ENCODE data around the gene PTPN23.

The PTPN23 gene

GRCh38 chr3:47407896-47408838 lies 27.3 kb downstream of the PTPN23 start:
- Mint-ChIP-seq H3K27ac (no peak overlapping the region), H3K9me3 (no peaks in the 10 kb centered on the region), H3K27me3 (ENCODE audit: low read depth) (no peaks in the 10 kb centered on the region), H3K36me3 (ENCODE audit: low read depth) (peaks cover 4% of the 10 kb centered on the region), H3K4me3 (no peak overlapping the region), H3K4me1 (ENCODE audit: low read depth) (no peaks in the 10 kb centered on the region)

- H3K4me1 Mint-ChIP-seq (ENCODE audit: low read depth), result no peaks in the 10 kb centered on the region
- no peak overlapping the region for H3K4me3 Mint-ChIP-seq
- no peak overlapping the region for H3K27ac Mint-ChIP-seq
- peaks cover 7% of the 10 kb centered on the region for H3K36me3 Mint-ChIP-seq (ENCODE audit: low read depth)
- H3K9me3 Mint-ChIP-seq, result no peaks in the 10 kb centered on the region
- no peaks in the 10 kb centered on the region for H3K27me3 Mint-ChIP-seq (ENCODE audit: low read depth)
These were observed 28.0 kb downstream of the PTPN23 start for GRCh38 chr3:47408839-47409229.

- no peak overlapping the region for H3K4me3 Mint-ChIP-seq
- H3K9me3 Mint-ChIP-seq, result no peaks in the 10 kb centered on the region
- H3K27me3 Mint-ChIP-seq (ENCODE audit: low read depth), result no peaks in the 10 kb centered on the region
- H3K27ac Mint-ChIP-seq, result no peak overlapping the region
- peaks cover 7% of the 10 kb centered on the region for H3K36me3 Mint-ChIP-seq (ENCODE audit: low read depth)
- H3K4me1 Mint-ChIP-seq (ENCODE audit: low read depth), result no peaks in the 10 kb centered on the region
These were observed 28.5 kb downstream of the PTPN23 start for GRCh38 chr3:47409284-47409683.

DNA sequence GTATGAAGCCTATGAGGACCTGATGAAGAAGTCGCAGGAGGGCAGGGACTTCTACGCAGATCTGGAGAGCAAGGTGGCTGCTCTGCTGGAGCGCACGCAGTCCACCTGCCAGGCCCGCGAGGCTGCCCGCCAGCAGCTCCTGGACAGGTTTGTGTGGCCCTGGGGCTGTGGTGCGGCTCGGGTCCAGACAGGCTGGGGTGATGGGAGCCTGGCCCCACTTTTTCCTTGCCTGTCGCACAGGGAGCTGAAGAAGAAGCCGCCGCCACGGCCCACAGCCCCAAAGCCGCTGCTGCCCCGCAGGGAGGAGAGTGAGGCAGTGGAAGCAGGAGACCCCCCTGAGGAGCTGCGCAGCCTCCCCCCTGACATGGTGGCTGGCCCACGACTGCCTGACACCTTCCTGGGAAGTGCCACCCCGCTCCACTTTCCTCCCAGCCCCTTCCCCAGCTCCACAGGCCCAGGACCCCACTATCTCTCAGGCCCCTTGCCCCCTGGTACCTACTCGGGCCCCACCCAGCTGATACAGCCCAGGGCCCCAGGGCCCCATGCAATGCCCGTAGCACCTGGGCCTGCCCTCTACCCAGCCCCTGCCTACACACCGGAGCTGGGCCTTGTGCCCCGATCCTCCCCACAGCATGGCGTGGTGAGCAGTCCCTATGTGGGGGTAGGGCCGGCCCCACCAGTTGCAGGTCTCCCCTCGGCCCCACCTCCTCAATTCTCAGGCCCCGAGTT lies 29.0 kb downstream of the PTPN23 start:
- Mint-ChIP-seq H3K4me1 (ENCODE audit: low read depth) (no peaks in the 10 kb centered on the region), H3K27ac (no peak overlapping the region), H3K36me3 (ENCODE audit: low read depth) (peaks cover 7% of the 10 kb centered on the region), H3K4me3 (no peak overlapping the region), H3K9me3 (no peaks in the 10 kb centered on the region), H3K27me3 (ENCODE audit: low read depth) (no peaks in the 10 kb centered on the region)

GRCh38 chr3:47410417-47410720 lies 29.5 kb downstream of the PTPN23 start:
- no peak overlapping the region for H3K27ac Mint-ChIP-seq
- no peak overlapping the region for H3K4me3 Mint-ChIP-seq
- H3K9me3 Mint-ChIP-seq, result no peaks in the 10 kb centered on the region
- no peaks in the 10 kb centered on the region for H3K4me1 Mint-ChIP-seq (ENCODE audit: low read depth)
- H3K27me3 Mint-ChIP-seq (ENCODE audit: low read depth), result no peaks in the 10 kb centered on the region
- H3K36me3 Mint-ChIP-seq (ENCODE audit: low read depth), result peaks cover 9% of the 10 kb centered on the region

DNA sequence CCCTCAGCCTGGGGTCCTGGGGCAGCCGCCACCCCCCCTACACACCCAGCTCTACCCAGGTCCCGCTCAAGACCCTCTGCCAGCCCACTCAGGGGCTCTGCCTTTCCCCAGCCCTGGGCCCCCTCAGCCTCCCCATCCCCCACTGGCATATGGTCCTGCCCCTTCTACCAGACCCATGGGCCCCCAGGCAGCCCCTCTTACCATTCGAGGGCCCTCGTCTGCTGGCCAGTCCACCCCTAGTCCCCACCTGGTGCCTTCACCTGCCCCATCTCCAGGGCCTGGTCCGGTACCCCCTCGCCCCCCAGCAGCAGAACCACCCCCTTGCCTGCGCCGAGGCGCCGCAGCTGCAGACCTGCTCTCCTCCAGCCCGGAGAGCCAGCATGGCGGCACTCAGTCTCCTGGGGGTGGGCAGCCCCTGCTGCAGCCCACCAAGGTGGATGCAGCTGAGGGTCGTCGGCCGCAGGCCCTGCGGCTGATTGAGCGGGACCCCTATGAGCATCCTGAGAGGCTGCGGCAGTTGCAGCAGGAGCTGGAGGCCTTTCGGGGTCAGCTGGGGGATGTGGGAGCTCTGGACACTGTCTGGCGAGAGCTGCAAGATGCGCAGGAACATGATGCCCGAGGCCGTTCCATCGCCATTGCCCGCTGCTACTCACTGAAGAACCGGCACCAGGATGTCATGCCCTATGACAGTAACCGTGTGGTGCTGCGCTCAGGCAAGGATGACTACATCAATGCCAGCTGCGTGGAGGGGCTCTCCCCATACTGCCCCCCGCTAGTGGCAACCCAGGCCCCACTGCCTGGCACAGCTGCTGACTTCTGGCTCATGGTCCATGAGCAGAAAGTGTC lies 30.2 kb downstream of the PTPN23 start:
- no peaks in the 10 kb centered on the region for H3K27me3 Mint-ChIP-seq (ENCODE audit: low read depth)
- H3K4me3 Mint-ChIP-seq, result no peak overlapping the region
- H3K9me3 Mint-ChIP-seq, result no peaks in the 10 kb centered on the region
- H3K27ac Mint-ChIP-seq, result no peak overlapping the region
- H3K36me3 Mint-ChIP-seq (ENCODE audit: low read depth), result peaks cover 9% of the 10 kb centered on the region
- no peaks in the 10 kb centered on the region for H3K4me1 Mint-ChIP-seq (ENCODE audit: low read depth)

DNA sequence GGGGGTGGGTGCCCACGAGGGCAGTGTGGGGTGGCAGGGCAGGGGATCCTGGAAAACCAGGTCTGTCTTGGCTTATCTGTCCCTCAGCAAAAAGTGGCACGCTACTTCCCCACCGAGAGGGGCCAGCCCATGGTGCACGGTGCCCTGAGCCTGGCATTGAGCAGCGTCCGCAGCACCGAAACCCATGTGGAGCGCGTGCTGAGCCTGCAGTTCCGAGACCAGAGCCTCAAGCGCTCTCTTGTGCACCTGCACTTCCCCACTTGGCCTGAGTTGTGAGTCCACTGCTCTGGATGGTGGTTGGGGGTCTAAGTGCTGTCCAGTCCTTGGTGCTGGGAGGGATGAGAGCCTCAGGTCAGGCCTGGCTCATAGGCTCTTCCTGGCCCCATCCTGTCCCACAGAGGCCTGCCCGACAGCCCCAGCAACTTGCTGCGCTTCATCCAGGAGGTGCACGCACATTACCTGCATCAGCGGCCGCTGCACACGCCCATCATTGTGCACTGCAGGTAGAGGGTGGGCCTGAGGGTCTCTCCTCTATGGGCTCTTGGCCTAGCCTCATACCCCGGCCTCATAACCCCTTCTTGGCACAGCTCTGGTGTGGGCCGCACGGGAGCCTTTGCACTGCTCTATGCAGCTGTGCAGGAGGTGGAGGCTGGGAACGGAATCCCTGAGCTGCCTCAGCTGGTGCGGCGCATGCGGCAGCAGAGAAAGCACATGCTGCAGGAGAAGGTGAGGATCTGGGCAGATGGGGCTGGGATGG lies 31.1 kb downstream of the PTPN23 start:
- Mint-ChIP-seq H3K27ac (no peak overlapping the region), H3K36me3 (ENCODE audit: low read depth) (peaks cover 9% of the 10 kb centered on the region), H3K4me3 (no peak overlapping the region), H3K9me3 (no peaks in the 10 kb centered on the region), H3K4me1 (ENCODE audit: low read depth) (no peaks in the 10 kb centered on the region), H3K27me3 (ENCODE audit: low read depth) (no peaks in the 10 kb centered on the region)

DNA sequence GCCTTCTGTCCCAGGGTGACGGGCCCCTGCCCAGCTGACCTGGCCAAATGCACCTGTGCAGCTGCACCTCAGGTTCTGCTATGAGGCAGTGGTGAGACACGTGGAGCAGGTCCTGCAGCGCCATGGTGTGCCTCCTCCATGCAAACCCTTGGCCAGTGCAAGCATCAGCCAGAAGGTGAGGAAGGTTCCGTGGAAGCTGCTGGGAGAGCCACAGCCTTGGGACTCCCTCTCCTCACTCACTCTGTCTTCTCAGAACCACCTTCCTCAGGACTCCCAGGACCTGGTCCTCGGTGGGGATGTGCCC lies 31.6 kb downstream of the PTPN23 start:
- no peak overlapping the region for H3K4me3 Mint-ChIP-seq
- no peaks in the 10 kb centered on the region for H3K27me3 Mint-ChIP-seq (ENCODE audit: low read depth)
- H3K27ac Mint-ChIP-seq, result no peak overlapping the region
- no peaks in the 10 kb centered on the region for H3K4me1 Mint-ChIP-seq (ENCODE audit: low read depth)
- H3K36me3 Mint-ChIP-seq (ENCODE audit: low read depth), result peaks cover 9% of the 10 kb centered on the region
- no peaks in the 10 kb centered on the region for H3K9me3 Mint-ChIP-seq

- H3K27me3 Mint-ChIP-seq (ENCODE audit: low read depth), result no peaks in the 10 kb centered on the region
- no peak overlapping the region for H3K27ac Mint-ChIP-seq
- H3K36me3 Mint-ChIP-seq (ENCODE audit: low read depth), result peaks cover 9% of the 10 kb centered on the region
- H3K9me3 Mint-ChIP-seq, result no peaks in the 10 kb centered on the region
- H3K4me1 Mint-ChIP-seq (ENCODE audit: low read depth), result no peaks in the 10 kb centered on the region
- H3K4me3 Mint-ChIP-seq, result no peak overlapping the region
These were observed 32.2 kb downstream of the PTPN23 start for GRCh38 chr3:47412842-47413520.

DNA sequence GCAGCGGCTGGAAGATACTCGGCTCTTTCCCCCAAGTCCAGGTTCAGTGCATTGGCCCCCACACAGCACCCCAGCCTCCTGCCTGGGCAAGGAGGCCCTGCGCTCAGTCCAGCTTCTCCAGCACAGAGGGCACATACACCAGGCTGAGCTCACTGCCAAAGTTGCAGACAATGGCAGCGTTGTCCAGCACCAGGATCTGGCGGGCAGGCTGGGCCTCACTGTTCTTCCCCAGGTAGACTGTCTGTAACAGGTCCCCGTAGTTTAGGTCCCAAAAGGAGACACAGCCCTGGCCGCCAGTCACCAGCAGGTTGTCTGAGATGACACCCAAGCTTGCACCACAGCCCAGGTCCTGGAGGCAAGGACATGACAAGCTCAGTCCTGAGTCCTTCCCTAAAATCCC lies 32.9 kb downstream of the PTPN23 start:
- Mint-ChIP-seq H3K27me3 (ENCODE audit: low read depth) (no peaks in the 10 kb centered on the region), H3K36me3 (ENCODE audit: low read depth) (peaks cover 9% of the 10 kb centered on the region), H3K27ac (no peak overlapping the region), H3K9me3 (no peaks in the 10 kb centered on the region), H3K4me3 (no peak overlapping the region), H3K4me1 (ENCODE audit: low read depth) (no peaks in the 10 kb centered on the region)

DNA sequence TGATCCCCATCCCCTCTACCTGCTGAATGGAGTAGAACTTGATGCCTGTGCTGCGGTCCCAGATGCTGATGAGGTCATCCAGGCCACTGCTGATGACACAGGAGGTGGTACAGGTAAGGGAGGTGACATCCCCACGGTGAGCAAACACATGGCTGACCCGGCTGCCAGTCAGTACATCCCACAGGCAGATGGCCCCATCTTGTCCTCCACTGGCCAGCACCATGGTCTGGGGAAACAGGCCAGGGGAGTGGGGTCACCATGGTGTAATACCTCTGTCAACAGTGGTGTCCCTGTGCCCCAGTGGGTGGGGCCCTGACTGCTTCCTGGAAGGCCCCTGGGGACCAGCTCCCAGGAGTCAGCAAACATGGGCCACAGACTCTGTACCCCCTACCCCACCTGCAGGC lies 33.3 kb downstream of the PTPN23 start:
- H3K36me3 Mint-ChIP-seq (ENCODE audit: low read depth), result peaks cover 13% of the 10 kb centered on the region
- H3K27ac Mint-ChIP-seq, result no peak overlapping the region
- no peaks in the 10 kb centered on the region for H3K27me3 Mint-ChIP-seq (ENCODE audit: low read depth)
- H3K4me1 Mint-ChIP-seq (ENCODE audit: low read depth), result peaks cover 2% of the 10 kb centered on the region
- H3K9me3 Mint-ChIP-seq, result no peaks in the 10 kb centered on the region
- H3K4me3 Mint-ChIP-seq, result no peak overlapping the region

GRCh38 chr3:47414666-47415587 lies 34.1 kb downstream of the PTPN23 start:
- H3K27ac Mint-ChIP-seq, result no peak overlapping the region
- H3K27me3 Mint-ChIP-seq (ENCODE audit: low read depth), result no peaks in the 10 kb centered on the region
- H3K9me3 Mint-ChIP-seq, result no peaks in the 10 kb centered on the region
- peaks cover 15% of the 10 kb centered on the region for H3K36me3 Mint-ChIP-seq (ENCODE audit: low read depth)
- peaks cover 2% of the 10 kb centered on the region for H3K4me1 Mint-ChIP-seq (ENCODE audit: low read depth)
- H3K4me3 Mint-ChIP-seq, result no peak overlapping the region

GRCh38 chr3:47416041-47416440 lies 35.2 kb downstream of the PTPN23 start:
- no peak overlapping the region for H3K27ac Mint-ChIP-seq
- H3K4me3 Mint-ChIP-seq, result no peak overlapping the region
- H3K4me1 Mint-ChIP-seq (ENCODE audit: low read depth), result peaks cover 6% of the 10 kb centered on the region
- H3K9me3 Mint-ChIP-seq, result no peaks in the 10 kb centered on the region
- H3K27me3 Mint-ChIP-seq (ENCODE audit: low read depth), result no peaks in the 10 kb centered on the region
- H3K36me3 Mint-ChIP-seq (ENCODE audit: low read depth), result peaks cover 16% of the 10 kb centered on the region

Measured in T-helper 1 cell treated with Interleukin-12 subunit alpha and Interleukin-12 subunit beta and Interleukin-4 antibody, amounts not matched to agents 30 μg/mL and 1 μg/mL, for 36 hours (primary cell).